ENCODE measurements around the gene IL4.

Gene IL4

DNA sequence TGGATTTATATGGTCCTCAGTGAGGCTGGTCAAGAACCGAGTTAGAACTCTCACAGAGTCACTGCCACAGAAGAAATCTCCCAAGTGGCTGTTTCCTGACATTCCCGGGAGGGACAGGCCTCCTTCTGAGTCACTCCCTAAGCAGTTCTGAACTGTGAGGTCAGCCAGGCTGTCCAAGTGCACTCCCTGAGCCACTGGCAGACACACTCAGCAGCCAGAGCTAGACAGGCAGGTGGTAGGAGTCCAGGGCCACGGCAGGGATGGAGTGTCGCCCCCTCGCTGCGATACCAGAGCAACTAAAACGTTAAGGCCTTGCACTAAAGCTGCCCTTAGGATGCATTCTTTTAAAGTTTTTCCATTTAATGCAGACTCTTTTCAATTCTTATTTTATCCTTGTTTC lies 3.4 kb downstream of the IL4 start:
- Mint-ChIP-seq H3K4me1 (ENCODE audit: low read depth) (peaks cover 28% of the 10 kb centered on the region), H3K27me3 (no peaks in the 10 kb centered on the region), H3K27ac (no peak overlapping the region), H3K36me3 (ENCODE audit: low read depth) (no peaks in the 10 kb centered on the region), H3K9me3 (no peaks in the 10 kb centered on the region), H3K4me3 (no peak overlapping the region)

DNA sequence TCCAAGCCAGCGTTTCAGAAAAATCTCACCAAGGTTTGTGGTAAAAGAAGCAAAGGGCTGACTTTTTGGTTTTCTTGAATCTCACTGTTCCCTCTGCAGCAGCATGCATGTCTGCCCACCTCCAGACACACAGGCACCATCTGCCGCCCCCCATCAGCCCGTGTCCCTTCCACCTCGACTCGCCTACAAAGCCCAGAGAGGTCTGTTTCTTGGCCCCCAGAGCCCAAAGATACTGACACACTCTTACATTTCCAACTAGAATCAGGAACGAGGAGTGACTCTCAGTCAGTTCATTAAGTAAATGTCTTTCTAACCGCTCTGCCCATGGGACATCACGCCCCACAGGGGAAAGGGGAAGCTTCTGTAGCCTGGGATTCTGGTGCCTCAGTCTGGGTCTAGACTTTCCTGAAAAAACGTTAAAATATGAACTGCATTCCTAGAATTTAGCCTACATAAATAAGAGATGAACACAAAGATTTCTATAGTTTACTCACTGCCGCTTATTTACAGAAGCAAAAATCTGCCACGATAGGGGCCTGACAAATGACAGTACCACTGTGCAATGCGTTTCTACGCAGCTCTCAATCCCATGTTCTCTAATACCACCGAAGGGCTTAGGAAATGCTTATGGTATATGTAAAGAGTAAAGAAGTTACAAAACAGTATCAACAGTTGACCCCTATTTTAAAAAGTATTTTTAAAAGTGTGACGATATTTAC lies 4.1 kb downstream of the IL4 start:
- peaks cover 28% of the 10 kb centered on the region for H3K4me1 Mint-ChIP-seq (ENCODE audit: low read depth)
- H3K4me3 Mint-ChIP-seq, result no peak overlapping the region
- H3K9me3 Mint-ChIP-seq, result no peaks in the 10 kb centered on the region
- H3K27me3 Mint-ChIP-seq, result no peaks in the 10 kb centered on the region
- no peak overlapping the region for H3K27ac Mint-ChIP-seq
- no peaks in the 10 kb centered on the region for H3K36me3 Mint-ChIP-seq (ENCODE audit: low read depth)

DNA sequence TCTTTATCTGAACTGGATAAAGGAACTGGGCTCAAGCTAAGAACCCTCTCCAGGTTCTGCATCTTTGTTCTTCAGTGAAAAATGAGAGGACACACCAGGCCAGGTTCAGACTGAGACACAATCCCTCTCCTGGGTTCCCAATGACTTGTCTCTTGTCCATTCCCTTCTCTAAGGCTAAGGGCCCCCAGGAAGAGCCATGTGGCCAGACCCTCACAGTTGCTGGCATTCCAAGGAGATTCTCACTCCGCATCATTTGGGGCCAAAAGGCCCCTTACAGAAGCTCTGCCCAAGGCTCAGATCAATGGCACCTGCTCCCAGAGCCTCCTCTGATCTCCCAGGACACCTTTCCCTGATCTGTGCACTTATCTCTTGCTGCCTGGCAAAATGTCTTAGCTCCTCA lies 4.9 kb downstream of the IL4 start:
- H3K4me3 Mint-ChIP-seq, result no peak overlapping the region
- H3K27ac Mint-ChIP-seq, result no peak overlapping the region
- H3K4me1 Mint-ChIP-seq (ENCODE audit: low read depth), result peaks cover 22% of the 10 kb centered on the region
- H3K9me3 Mint-ChIP-seq, result no peaks in the 10 kb centered on the region
- H3K36me3 Mint-ChIP-seq (ENCODE audit: low read depth), result no peaks in the 10 kb centered on the region
- H3K27me3 Mint-ChIP-seq, result no peaks in the 10 kb centered on the region

DNA sequence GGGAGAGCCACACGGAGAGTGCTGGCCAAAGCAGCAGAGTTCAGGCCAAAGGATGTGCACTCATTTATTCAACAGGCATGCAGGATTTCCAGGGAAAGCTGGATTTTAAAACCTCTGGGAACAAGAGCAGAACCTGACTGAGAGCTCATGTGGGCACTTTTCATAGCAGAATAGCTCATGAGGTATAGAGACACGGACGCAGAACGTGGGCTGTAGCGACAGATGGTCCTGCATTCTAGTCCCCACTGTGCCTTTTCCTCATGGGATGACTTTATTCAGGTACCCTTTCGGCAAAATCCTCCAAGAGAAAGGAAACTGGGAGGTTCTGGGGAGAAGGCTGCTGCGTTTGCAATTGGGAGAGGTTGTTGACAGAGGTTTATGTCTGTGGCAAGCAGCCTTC lies 5.4 kb downstream of the IL4 start:
- Mint-ChIP-seq H3K27me3 (no peaks in the 10 kb centered on the region), H3K27ac (no peak overlapping the region)

DNA sequence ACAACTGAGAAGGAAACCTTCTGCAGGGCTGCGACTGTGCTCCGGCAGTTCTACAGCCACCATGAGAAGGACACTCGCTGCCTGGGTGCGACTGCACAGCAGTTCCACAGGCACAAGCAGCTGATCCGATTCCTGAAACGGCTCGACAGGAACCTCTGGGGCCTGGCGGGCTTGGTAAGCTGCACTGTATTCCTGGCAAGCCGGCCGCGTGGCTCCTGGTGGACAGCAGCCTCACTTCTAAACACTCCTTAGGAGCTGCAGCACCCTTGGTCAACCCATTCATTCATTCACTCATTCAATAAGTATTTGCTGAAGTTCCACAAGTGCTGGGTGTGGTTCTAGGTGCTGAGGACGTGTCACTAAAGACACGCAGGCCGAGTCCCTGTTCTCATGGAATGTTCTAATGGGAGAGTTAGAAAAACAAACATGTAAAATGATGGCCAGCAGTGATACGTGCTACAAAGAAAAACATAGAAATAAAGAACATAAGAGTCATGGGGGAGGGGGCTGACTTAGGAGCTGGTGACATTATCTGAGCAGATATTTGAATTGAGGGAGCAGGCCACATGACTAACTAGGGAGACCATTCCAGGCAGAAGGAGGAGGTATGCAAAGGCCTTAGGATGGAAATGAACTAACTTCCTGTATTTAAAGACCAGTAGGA lies 6.1 kb downstream of the IL4 start:
- H3K36me3 Mint-ChIP-seq (ENCODE audit: low read depth), result no peaks in the 10 kb centered on the region
- H3K4me3 Mint-ChIP-seq, result no peak overlapping the region
- H3K4me1 Mint-ChIP-seq (ENCODE audit: low read depth), result peaks cover 21% of the 10 kb centered on the region
- no peaks in the 10 kb centered on the region for H3K27me3 Mint-ChIP-seq
- H3K27ac Mint-ChIP-seq, result no peak overlapping the region
- H3K9me3 Mint-ChIP-seq, result no peaks in the 10 kb centered on the region

More for the DNA sequence above, 5.4 kb downstream of the IL4 start:
- Mint-ChIP-seq H3K4me1 (ENCODE audit: low read depth) (peaks cover 18% of the 10 kb centered on the region), H3K4me3 (no peak overlapping the region), H3K36me3 (ENCODE audit: low read depth) (no peaks in the 10 kb centered on the region), H3K9me3 (no peaks in the 10 kb centered on the region)

DNA sequence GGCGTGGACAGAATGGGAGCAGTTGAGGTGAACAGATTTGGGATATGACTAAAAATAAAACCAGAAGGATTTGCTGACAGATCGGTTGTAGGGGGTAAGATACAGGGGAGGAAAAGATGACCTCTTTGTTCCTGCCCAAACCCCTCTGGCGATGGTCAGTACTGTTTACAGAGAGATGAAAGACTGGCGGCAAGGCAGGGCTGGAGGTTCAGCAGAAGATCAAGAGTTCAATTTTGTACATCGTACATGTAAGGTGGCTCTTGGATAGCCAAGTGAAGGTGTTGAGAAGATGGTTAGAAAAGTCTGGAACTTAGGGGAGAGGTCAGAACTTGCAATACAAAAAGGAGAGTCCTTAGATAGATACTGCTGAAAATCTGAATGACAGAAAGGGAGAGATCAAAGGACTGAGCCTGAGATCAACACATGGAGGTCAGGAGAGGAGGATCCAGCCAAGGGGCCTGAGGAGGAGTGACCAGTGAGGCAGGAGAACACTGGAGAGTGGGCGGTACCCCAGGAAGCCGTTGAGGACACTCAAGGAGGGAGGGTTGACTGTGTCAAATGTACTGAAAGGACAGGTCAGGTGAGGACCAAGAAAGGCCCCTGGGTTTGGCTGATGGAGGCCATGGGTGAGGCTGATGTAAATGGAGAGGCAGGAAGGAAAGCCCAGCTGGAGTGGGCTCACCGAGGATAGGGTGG lies 7.1 kb downstream of the IL4 start:
- H3K27me3 Mint-ChIP-seq, result no peaks in the 10 kb centered on the region
- no peaks in the 10 kb centered on the region for H3K36me3 Mint-ChIP-seq (ENCODE audit: low read depth)
- peaks cover 19% of the 10 kb centered on the region for H3K4me1 Mint-ChIP-seq (ENCODE audit: low read depth)
- no peak overlapping the region for H3K27ac Mint-ChIP-seq
- no peak overlapping the region for H3K4me3 Mint-ChIP-seq
- no peaks in the 10 kb centered on the region for H3K9me3 Mint-ChIP-seq

DNA sequence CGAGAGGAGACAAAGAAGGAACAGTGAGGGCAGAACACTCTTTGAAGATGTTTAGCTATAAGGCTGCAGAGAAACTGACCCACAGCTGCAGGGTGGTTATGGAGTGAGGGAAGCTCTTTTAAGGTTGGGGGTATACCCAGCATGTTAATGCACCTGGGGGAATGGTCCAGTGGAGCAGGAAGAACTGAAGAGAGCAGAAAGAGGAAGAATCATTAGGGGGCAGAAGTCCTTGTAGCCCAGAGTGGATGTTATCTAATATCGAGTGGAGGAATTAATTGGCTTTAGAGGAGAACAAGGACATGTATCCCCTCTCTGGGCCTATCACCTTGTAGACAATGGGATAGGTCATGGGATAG lies 7.7 kb downstream of the IL4 start:
- H3K27me3 Mint-ChIP-seq, result no peaks in the 10 kb centered on the region
- H3K4me1 Mint-ChIP-seq (ENCODE audit: low read depth), result peaks cover 21% of the 10 kb centered on the region
- H3K4me3 Mint-ChIP-seq, result no peak overlapping the region
- no peaks in the 10 kb centered on the region for H3K36me3 Mint-ChIP-seq (ENCODE audit: low read depth)
- no peaks in the 10 kb centered on the region for H3K9me3 Mint-ChIP-seq
- no peak overlapping the region for H3K27ac Mint-ChIP-seq

DNA sequence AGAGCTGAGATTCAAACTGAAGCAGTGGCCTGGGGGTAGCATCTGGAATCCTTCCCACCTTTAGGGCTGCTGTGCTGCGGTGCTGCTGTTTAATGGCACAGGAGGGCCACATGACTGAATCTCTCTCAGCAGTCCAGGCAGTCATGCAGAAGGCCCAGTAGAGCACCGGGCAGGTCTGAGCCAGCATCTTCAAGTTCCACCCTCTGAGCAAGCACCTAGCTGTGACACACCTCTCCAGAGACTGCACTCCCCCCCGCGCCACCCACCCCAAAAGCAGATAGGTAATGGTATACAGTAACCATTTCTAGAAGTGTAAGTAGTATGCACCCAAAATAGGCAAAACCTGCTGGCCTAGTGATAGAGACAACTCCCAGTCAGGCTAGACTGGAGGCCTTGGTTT lies 8.2 kb downstream of the IL4 start:
- Mint-ChIP-seq H3K4me3 (no peak overlapping the region), H3K27me3 (no peaks in the 10 kb centered on the region), H3K4me1 (ENCODE audit: low read depth) (peaks cover 21% of the 10 kb centered on the region), H3K36me3 (ENCODE audit: low read depth) (no peaks in the 10 kb centered on the region), H3K9me3 (no peaks in the 10 kb centered on the region), H3K27ac (no peak overlapping the region)

DNA sequence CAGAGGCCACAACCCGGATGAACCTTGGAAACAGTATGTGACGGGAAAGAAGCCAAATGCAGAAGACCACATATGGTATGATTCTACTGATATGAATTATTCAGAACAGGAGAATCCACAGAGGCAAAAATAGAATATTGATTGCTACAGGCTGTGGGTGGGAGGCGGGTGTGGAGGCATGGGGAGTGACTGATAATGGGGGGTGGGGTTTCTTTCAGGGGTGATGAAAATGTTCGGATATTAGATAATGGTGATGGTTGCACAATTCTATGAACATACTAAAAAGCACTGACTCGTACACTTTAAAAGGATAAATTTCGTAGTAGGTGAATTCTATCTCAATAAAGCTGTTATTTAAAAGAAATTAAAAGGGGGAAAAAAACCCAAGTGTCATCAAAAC lies 10.7 kb downstream of the IL4 start:
- no peaks in the 10 kb centered on the region for H3K9me3 Mint-ChIP-seq
- no peaks in the 10 kb centered on the region for H3K36me3 Mint-ChIP-seq (ENCODE audit: low read depth)
- no peak overlapping the region for H3K27ac Mint-ChIP-seq
- H3K4me1 Mint-ChIP-seq (ENCODE audit: low read depth), result peaks cover 40% of the 10 kb centered on the region
- H3K27me3 Mint-ChIP-seq, result no peaks in the 10 kb centered on the region
- no peak overlapping the region for H3K4me3 Mint-ChIP-seq

DNA sequence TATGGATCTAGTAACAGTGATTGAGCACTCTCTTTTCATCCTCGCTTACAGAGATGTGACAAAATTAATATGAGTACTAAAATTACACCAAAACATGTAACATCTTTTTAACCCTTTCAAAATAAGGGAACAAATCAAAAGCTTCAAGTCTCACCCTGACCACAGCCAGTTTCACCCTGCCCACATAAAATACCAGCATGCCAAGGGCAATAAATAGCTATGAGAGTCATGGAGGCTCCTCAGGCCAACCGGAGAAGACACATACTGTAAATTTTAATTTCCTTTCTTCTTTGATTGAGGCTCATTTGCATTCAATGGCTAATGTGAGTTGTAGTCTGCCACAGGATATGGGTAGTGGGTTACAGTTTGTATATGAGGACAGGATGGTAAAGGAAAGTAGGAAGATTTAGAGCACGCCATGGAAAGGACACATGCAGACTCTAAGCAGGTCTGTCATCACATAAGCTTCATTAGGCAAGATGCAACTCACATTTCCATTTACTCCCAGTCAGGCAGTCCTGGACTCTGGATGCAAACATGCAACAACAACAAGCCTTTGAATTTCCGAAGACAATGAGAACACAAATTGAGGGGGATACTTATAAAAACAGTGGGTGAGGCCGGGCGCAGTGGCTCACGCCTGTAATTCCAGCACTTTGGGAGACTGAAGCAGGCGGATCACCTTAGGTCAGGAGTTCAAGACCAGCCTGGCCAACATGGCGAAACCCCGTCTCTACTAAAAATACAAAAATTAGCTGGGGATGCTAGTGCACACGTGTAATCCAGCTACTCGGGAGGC lies 11.3 kb downstream of the IL4 start:
- Mint-ChIP-seq H3K4me1 (ENCODE audit: low read depth) (peaks cover 42% of the 10 kb centered on the region), H3K36me3 (ENCODE audit: low read depth) (no peaks in the 10 kb centered on the region), H3K9me3 (no peaks in the 10 kb centered on the region), H3K27ac (no peak overlapping the region), H3K4me3 (no peak overlapping the region), H3K27me3 (no peaks in the 10 kb centered on the region)

DNA sequence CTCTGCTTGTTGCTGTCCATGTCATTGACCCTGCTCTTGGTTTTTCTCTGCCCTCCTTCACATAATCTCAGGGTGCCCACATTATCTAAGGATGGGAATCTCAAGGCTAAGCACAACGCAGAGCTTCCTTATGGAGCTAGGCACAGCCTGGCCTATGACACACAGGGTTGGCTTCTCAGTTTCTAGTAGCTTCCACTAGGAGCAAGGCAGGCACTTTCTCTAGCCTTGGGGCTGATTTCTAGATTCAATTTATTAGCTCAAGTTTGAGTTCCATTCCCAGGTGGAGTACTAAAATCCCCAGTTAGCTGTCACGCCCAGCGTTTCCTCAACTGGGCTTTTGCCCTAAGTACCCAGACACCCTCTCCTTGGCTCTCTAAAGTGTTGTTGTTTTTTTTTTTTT lies 12.4 kb downstream of the IL4 start:
- H3K9me3 Mint-ChIP-seq, result no peaks in the 10 kb centered on the region
- no peaks in the 10 kb centered on the region for H3K36me3 Mint-ChIP-seq (ENCODE audit: low read depth)
- H3K4me1 Mint-ChIP-seq (ENCODE audit: low read depth), result peaks cover 42% of the 10 kb centered on the region
- no peak overlapping the region for H3K27ac Mint-ChIP-seq
- no peak overlapping the region for H3K4me3 Mint-ChIP-seq
- no peaks in the 10 kb centered on the region for H3K27me3 Mint-ChIP-seq

DNA sequence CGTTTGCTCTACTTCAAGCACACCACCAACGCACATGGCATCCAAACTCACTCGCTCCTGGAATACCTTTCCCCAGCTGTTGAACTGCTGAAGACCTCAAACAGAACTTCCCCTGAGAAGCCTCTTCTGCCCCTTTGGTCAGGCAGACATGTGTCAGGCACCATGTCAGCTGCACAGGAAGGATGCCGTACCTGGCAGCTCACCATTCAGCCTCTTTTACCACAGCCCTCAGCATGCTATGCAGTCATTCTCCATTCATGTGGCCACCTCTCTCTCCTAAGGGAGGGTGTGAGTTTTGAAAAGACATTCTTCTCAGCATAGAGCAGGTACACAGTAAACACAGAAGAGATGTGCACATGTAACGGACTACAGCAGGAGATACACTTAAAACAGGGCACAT lies 14.2 kb downstream of the IL4 start:
- Mint-ChIP-seq H3K36me3 (ENCODE audit: low read depth) (peaks cover 5% of the 10 kb centered on the region), H3K4me3 (peak overlapping the region; percentile 32), H3K27me3 (no peaks in the 10 kb centered on the region), H3K4me1 (ENCODE audit: low read depth) (peaks cover 43% of the 10 kb centered on the region), H3K27ac (peak overlapping the region; percentile 71), H3K9me3 (no peaks in the 10 kb centered on the region)

DNA sequence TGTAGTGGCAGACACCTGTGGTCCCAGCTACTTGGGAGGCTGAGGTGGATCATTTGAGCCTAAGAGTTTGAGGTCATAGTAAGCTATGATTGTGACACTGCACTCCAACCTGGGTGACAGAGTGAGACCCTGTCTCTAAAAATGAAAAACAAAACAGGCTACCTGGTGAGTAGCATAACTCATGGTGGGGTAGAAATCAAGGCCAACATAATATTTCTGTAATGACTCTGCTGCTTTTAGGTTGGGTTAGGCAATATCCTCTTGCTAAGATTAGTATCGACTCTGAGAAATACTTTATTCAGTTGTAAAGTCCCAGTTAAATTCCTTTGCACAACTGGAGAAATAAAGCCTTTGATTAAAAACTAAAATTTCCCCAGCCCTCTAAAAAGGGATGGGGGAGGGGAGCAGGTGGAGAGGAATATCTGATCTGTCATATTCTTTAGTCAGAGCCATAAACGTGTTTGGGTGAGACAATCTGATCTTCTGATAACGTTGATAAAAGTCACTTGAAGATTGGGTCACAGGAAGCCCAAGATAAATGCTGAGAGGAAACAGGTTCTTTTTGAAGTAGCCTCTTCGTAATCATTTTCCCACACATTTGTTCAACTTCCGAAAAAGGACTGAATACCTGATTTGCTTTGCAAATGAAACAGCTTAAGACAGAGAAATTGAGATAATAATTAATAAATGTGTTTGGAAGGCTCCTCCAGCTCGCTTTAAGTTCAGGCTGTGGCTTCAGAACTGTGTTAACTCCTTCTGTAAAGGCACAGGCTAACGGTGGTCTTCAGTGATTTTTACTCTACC lies 14.9 kb downstream of the IL4 start:
- Mint-ChIP-seq H3K36me3 (ENCODE audit: low read depth) (peaks cover 5% of the 10 kb centered on the region), H3K9me3 (no peaks in the 10 kb centered on the region), H3K27ac (peak overlapping the region; percentile 66), H3K27me3 (no peaks in the 10 kb centered on the region), H3K4me3 (peak overlapping the region; percentile 22), H3K4me1 (ENCODE audit: low read depth) (peaks cover 43% of the 10 kb centered on the region)

DNA sequence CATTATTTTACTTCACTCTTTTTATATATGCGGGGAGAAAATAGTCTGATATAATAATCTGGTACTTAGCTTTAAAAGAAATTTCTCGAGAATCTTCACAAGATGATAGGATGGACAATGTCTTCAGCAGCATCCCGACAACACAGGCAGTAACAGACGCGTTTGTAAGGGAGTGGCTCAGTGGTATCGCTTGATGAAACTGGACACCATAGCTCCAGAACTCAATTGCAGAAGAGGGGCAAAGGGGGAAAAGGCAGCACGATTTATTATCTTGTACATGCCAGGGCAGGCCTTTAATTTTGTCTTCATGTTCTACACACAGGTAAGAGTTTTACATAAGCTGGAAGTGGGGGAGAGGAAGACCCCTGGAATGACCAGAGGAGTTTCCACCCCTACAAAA lies 15.7 kb downstream of the IL4 start:
- Mint-ChIP-seq H3K27me3 (no peaks in the 10 kb centered on the region), H3K4me1 (ENCODE audit: low read depth) (peaks cover 39% of the 10 kb centered on the region), H3K27ac (no peak overlapping the region), H3K36me3 (ENCODE audit: low read depth) (peaks cover 5% of the 10 kb centered on the region), H3K4me3 (no peak overlapping the region), H3K9me3 (no peaks in the 10 kb centered on the region)

Data from stimulated activated naive CD8-positive, alpha-beta T cell treated with anti-CD3 and anti-CD28 coated beads, Interleukin-15, Interleukin-2, amounts not matched to agents 100 ng/mL and 50 ng/mL, for 24 hours (primary cell).